Cardiac muscle cell (in vitro differentiated cells and primary cell): Measurements from ENCODE around the gene SOX6. TPM values are rescaled to one million over a fixed set of nuclear protein-coding genes. Genes with fewer than 3 reads are reported as not detected.

Source experiments
- DNase-seq, 2 donors: peaks; one replicate each; pipeline versions ENCODE4 v3.0.0 to v3.0.0-alpha.2; 2010 to 2017; ENCODE audit warnings: low read depth in 1 of 2, low spot score in 1 of 2
- H3K27ac ChIP-seq: fragments of 200-600 bp; sonication (generic); 2 replicates; pipeline ENCODE4 v1.5.1; 2016
- H3K27me3 ChIP-seq: fragments of 200-600 bp; sonication (generic); 2 replicates; pipeline ENCODE4 v1.6.0; 2016; ENCODE audit warnings: control low read depth
- H3K36me3 ChIP-seq: fragments of 200-600 bp; sonication (generic); 2 replicates; pipeline ENCODE4 v1.5.1; 2016; ENCODE audit warnings: control low read depth
- H3K4me1 ChIP-seq: fragments of 200-600 bp; sonication (generic); 2 replicates; pipeline ENCODE4 v1.8.1; 2017; ENCODE audit warnings: low read depth, mild to moderate bottlenecking, mixed run types
- H3K4me3 ChIP-seq: fragments of 200-600 bp; sonication (generic); 2 replicates; pipeline ENCODE4 v1.5.1; 2016; ENCODE audit warnings: mild to moderate bottlenecking
- H3K9me3 ChIP-seq: fragments of 200-600 bp; sonication (generic); 2 replicates; pipeline ENCODE4 v1.5.1; 2017; ENCODE audit warnings: low read depth, mild to moderate bottlenecking, control low read depth
- polyA plus RNA-seq: library from polyadenylated mRNA; unstranded; fragments of >200 nt; fragmentation: Nextera tagmentation; extraction: Ambion mirVana; gene quantifications from 2 replicates; pipeline ENCODE4 v1.2.1, GENCODE V29; 2016
- total RNA-seq: library from RNA; depleted of rRNA; stranded (reverse); fragments of >200 nt; gene quantifications from 2 replicates; pipeline ENCODE4 v1.2.3, GENCODE V29; 2016
- TF ChIP-seq, protein P1 (sequence below): IDR thresholded peaks from 2 replicates; pipeline ENCODE4 v1.5.1; 2012; ENCODE audit warnings: low read depth, mild to moderate bottlenecking, low read length

Gene SOX6
- total and polyA plus RNA-seq, 2 experiments from 2014 or later: 7.0 to 9.6 TPM

DNA sequence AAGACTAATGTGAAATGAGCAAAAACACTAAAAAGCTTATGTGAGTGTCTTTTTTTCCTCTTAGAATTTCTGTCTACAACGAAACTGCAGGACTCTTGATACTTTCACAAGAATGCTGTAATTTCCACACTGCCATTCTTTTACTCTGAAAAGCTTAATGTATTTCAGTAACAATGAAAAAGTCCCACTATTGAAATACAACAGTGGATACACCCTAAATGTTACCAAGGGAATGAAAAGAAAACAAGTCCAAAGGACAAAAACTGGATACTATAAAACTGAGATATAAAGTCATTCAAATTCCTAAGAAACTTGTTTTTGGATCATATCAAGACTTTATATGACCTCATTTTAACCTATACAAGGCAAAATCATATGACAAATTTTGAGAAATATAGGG lies 77.4 kb downstream of the SOX6 start:
- TF ChIP-seq, protein P1, sequence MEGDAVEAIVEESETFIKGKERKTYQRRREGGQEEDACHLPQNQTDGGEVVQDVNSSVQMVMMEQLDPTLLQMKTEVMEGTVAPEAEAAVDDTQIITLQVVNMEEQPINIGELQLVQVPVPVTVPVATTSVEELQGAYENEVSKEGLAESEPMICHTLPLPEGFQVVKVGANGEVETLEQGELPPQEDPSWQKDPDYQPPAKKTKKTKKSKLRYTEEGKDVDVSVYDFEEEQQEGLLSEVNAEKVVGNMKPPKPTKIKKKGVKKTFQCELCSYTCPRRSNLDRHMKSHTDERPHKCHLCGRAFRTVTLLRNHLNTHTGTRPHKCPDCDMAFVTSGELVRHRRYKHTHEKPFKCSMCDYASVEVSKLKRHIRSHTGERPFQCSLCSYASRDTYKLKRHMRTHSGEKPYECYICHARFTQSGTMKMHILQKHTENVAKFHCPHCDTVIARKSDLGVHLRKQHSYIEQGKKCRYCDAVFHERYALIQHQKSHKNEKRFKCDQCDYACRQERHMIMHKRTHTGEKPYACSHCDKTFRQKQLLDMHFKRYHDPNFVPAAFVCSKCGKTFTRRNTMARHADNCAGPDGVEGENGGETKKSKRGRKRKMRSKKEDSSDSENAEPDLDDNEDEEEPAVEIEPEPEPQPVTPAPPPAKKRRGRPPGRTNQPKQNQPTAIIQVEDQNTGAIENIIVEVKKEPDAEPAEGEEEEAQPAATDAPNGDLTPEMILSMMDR: no peak

DNA sequence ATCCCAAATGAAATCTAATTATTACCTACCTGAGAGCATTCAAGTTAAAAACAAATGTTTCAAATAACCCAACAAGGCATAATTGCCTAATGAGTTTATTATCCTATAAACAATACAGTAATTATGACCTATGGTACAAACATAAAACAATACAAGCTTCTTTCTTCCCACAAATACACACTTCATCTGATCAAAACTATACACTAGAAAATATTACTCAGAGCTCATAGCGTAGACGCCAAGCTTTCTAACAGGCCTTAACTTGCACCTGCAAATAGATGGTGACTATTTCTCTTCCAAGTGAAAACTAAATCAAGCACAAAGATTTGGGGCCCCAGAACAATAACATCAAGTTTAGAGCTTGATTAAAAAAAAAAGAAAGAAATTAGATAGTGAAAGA lies 78.1 kb downstream of the SOX6 start:
- H3K9me3 ChIP-seq: no peaks in the 10 kb centered on the region
- TF ChIP-seq, protein P1: no peak

More for the DNA sequence above, 77.4 kb downstream of the SOX6 start:
- no peak for DNase-seq
- no peak overlapping the region for H3K27ac ChIP-seq
- H3K36me3 ChIP-seq: no peaks in the 10 kb centered on the region
- no peaks in the 10 kb centered on the region for H3K27me3 ChIP-seq
- no peaks in the 10 kb centered on the region for H3K9me3 ChIP-seq
- H3K4me1 ChIP-seq: no peaks in the 10 kb centered on the region
- no peak overlapping the region for H3K4me3 ChIP-seq

DNA sequence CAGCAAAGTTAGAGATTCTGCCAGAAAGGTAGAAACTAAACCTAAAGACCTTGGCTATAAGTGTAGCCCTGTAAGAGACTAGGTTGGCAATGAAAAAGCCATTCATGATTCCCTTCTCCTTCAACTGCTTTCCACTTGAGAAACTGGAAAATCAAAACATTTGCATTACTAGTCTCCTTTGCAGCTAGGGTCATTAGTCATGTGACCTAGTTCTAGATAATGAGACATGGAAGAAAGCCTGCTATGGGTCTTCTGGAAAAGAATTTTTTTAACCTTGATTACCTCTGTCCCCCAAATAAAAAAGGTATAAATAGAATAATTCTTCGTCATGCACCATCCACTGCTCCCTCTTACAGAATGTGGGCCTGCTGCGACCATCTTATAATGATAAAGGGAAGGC lies 80.1 kb downstream of the SOX6 start:
- H3K4me3 ChIP-seq: no peak overlapping the region
- no peaks in the 10 kb centered on the region for H3K9me3 ChIP-seq
- DNase-seq: no peak
- no peak overlapping the region for H3K27ac ChIP-seq
- H3K4me1 ChIP-seq: no peaks in the 10 kb centered on the region
- H3K27me3 ChIP-seq: no peaks in the 10 kb centered on the region
- TF ChIP-seq, protein P1: no peak
- no peaks in the 10 kb centered on the region for H3K36me3 ChIP-seq

More for the DNA sequence above, 78.1 kb downstream of the SOX6 start:
- Histone ChIP-seq H3K4me3 (no peak overlapping the region), H3K27me3 (no peaks in the 10 kb centered on the region), H3K36me3 (no peaks in the 10 kb centered on the region), H3K27ac (no peak overlapping the region), H3K4me1 (no peaks in the 10 kb centered on the region)
- DNase-seq: no peak

DNA sequence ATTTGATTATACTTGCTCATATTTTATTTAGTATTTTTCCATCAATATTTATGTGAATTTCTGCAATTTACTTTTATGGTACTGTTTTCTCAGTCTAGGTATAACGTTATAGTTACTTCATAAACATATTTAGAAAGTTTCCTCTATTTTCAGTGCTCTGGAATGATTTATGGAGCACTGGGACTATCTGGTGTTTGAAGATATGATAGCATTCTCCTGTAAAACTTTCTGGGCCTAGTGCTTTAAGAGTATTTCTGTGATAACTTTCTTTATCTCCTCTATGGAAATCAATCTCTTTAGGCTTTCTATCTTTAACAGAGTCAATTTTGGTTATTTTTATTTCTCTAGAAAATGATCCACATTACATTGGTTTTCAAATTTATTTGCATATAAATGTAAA lies 85.1 kb downstream of the SOX6 start:
- H3K27me3 ChIP-seq: no peaks in the 10 kb centered on the region
- H3K4me1 ChIP-seq: no peaks in the 10 kb centered on the region
- no peak for DNase-seq
- H3K4me3 ChIP-seq: no peak overlapping the region
- no peaks in the 10 kb centered on the region for H3K9me3 ChIP-seq
- no peaks in the 10 kb centered on the region for H3K36me3 ChIP-seq
- TF ChIP-seq, protein P1: no peak
- H3K27ac ChIP-seq: no peak overlapping the region

DNA sequence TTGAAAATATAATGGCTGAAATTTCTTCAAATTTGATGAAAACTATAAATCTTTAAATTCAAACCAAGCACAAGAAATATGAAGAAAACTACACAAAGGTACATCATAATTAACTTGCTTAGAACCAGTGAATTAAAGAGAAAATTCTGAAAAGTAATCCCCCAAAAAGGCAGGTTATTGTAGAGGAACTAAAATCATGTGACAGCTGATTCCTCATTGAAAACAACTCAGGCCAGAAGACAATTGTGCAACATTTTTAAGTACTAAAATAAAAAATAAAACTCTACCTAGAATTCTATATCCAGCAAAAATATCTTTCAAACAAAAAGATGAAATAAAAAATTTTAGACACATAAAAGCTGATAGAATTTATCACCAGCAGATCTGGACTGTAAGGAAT lies 90.3 kb downstream of the SOX6 start:
- TF ChIP-seq, protein P1: no peak
- no peak for DNase-seq
- H3K27me3 ChIP-seq: peaks cover 4% of the 10 kb centered on the region
- H3K27ac ChIP-seq: no peak overlapping the region
- H3K36me3 ChIP-seq: no peaks in the 10 kb centered on the region
- H3K4me1 ChIP-seq: no peaks in the 10 kb centered on the region
- H3K9me3 ChIP-seq: no peaks in the 10 kb centered on the region
- no peak overlapping the region for H3K4me3 ChIP-seq

DNA sequence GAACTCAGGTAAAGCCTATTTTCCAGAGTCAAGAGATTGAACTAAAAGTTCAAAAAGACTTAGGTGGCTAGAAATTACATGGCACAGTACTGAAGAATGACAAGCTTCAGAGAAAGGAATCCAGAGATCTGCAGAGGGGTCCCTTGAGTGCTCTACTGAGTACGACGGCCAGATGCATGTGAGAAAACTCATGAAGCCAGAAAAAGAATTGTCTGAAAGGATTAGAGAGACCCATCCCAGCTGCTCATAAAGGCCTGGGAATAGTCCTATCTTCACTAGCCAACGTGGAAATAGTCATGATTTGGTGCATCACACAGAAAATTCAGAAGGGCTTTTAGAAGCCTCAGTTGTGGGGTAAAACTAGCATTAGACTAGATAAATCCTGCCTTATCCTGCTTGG lies 91.3 kb downstream of the SOX6 start:
- no peaks in the 10 kb centered on the region for H3K36me3 ChIP-seq

More for the DNA sequence above, 91.3 kb downstream of the SOX6 start:
- Histone ChIP-seq H3K27me3 (peaks cover 4% of the 10 kb centered on the region), H3K4me3 (no peak overlapping the region), H3K9me3 (no peaks in the 10 kb centered on the region), H3K4me1 (no peaks in the 10 kb centered on the region), H3K27ac (no peak overlapping the region)
- DNase-seq: no peak
- TF ChIP-seq, protein P1: no peak
